Stimulated activated CD4-positive, alpha-beta T cell treated with anti-CD3 and anti-CD28 coated beads, Interleukin-4, amount 100 ng/mL, for 24 hours (primary cell): Measurements from ENCODE around the gene PDXP.
A peak's percentile ranks its signal among the peaks of the same experiment; 100 is the strongest.
"Not testable (repeated sequence)": the region's sequence is repeated elsewhere in the genome, so short reads cannot be mapped to it uniquely, and the experiment has no call there.

Source experiments
- DNase-seq: peaks from one replicate; pipeline ENCODE4 v3.0.0-alpha.2; 2020

The PDXP gene

GRCh38 chr22:37658133-37659065 lies at the start of gene PDXP:
TSS of gene PDXP (plus strand) at chr22:37658723. CDS start at chr22:37658783, 60 bp downstream.
- peak; percentile 98 for DNase-seq

- DNase-seq: no peak
Measured at GRCh38 chr22:37609240-37610152, 49.0 kb upstream of the PDXP start.

GRCh38 chr22:37610153-37610475 lies 48.4 kb upstream of the PDXP start:
- DNase-seq: not testable (repeated sequence)

GRCh38 chr22:37610480-37611129 lies 47.9 kb upstream of the PDXP start:
- no peak for DNase-seq

GRCh38 chr22:37611207-37611606 lies 47.3 kb upstream of the PDXP start:
- DNase-seq: no peak

- DNase-seq: no peak
Measured at GRCh38 chr22:37616201-37617083, 42.1 kb upstream of the PDXP start.

GRCh38 chr22:37617431-37617830 lies 41.1 kb upstream of the PDXP start:
- no peak for DNase-seq

GRCh38 chr22:37618072-37618656 lies 40.4 kb upstream of the PDXP start:
- DNase-seq: no peak

- no peak for DNase-seq
Measured at GRCh38 chr22:37618674-37619073, 39.8 kb upstream of the PDXP start.

GRCh38 chr22:37619991-37620390 lies 38.5 kb upstream of the PDXP start:
- DNase-seq: no peak

GRCh38 chr22:37621352-37621860 lies 37.1 kb upstream of the PDXP start:
- DNase-seq: no peak

- DNase-seq: peak; percentile 79
Measured at GRCh38 chr22:37623075-37624016, 35.2 kb upstream of the PDXP start.

GRCh38 chr22:37624017-37624365 lies 34.5 kb upstream of the PDXP start:
- DNase-seq: no peak

GRCh38 chr22:37624876-37625275 lies 33.6 kb upstream of the PDXP start:
- no peak for DNase-seq

GRCh38 chr22:37625737-37626136 lies 32.8 kb upstream of the PDXP start:
- DNase-seq: no peak

- no peak for DNase-seq
Measured at GRCh38 chr22:37626144-37626543, 32.4 kb upstream of the PDXP start.

- no peak for DNase-seq
Measured at GRCh38 chr22:37626556-37627075, 31.9 kb upstream of the PDXP start.

GRCh38 chr22:37627121-37627520 lies 31.4 kb upstream of the PDXP start:
- no peak for DNase-seq

GRCh38 chr22:37627545-37627944 lies 31.0 kb upstream of the PDXP start:
- peak; percentile 51 for DNase-seq

- DNase-seq: no peak
Measured at GRCh38 chr22:37628830-37629229, 29.7 kb upstream of the PDXP start.
